HepG2 (cell line): ENCODE data around the gene HELZ2. TPM values are rescaled to one million over a fixed set of nuclear protein-coding genes. Genes with fewer than 3 reads are reported as not detected.

ENCODE experiments used
- ATAC-seq: fragments of 200-7000 bp; cut with Tn5 transposase; 3 replicates; pipeline ENCODE4 v1.9.1; 2020; ENCODE audit warnings: mild to moderate bottlenecking, moderate library complexity
- BruUV-seq: library from RNA; stranded (reverse); fragments of 400-500 nt; replicated peaks from 2 replicates; lab custom pipeline; 2021; lab: Mats Ljungman, UMichigan
- CTCF ChIA-PET: fragments of 300-600 bp; formaldehyde crosslinking; extraction: SDS; loops from one replicate; lab custom pipeline; 2021; ENCODE audit warnings: low total read pairs, inconsistent platforms, low intra/inter-chr PET ratio; lab: Yijun Ruan, JAX
- POLR2A ChIA-PET: fragments of 350-600 bp; sonication (Branson Sonifier 250); formaldehyde crosslinking; loops from one replicate; lab custom pipeline; 2020; ENCODE audit warnings: antibody characterized with exemption, inconsistent platforms; lab: Yijun Ruan, JAX
- DNase-seq: peaks from one replicate; pipeline ENCODE4 v3.0.0-alpha.2; 2015; ENCODE audit warnings: low spot score
- FAIRE-seq: peaks from 3 replicates; lab custom pipeline; 2011; peaks lifted over from hg19 to GRCh38; lab: Jason Lieb, UNC
- H2AFZ ChIP-seq: one replicate; pipeline ENCODE4 v1.6.1; 2011; ENCODE audit warnings: low read length, inconsistent platforms
- H3K27ac ChIP-seq: fragments of 300-600 bp; 3 replicates; pipeline ENCODE4 v1.8.0; 2011; ENCODE audit warnings: mixed run types, mild to moderate bottlenecking, mixed read lengths, low read length, inconsistent platforms; ENCODE audit not compliant: insufficient read depth; ENCODE audit errors: extremely low read length
- H3K27me3 ChIP-seq, 2 experiments: fragments of 200-600 bp in 1 of 2; 2 replicates in 1 of 2; 3 replicates in 1 of 2; pipeline versions ENCODE4 v1.6.0 to v1.8.0; 2011; ENCODE audit warnings: low read length in 2 of 2, mild to moderate bottlenecking in 2 of 2, moderate library complexity in 2 of 2, inconsistent platforms in 1 of 2; ENCODE audit not compliant: insufficient read depth in 2 of 2, control insufficient read depth in 1 of 2
- H3K36me3 ChIP-seq, 2 experiments: fragments of 200-600 bp in 1 of 2; replicated peaks in 1 of 2; 2 replicates in 1 of 2; 3 replicates in 1 of 2; pipeline versions ENCODE4 v1.5.1 to v1.8.0; 2011; ENCODE audit warnings: low read length in 2 of 2, inconsistent platforms in 1 of 2; ENCODE audit not compliant: insufficient read depth in 2 of 2, control insufficient read depth in 1 of 2
- H3K4me1 ChIP-seq: 2 replicates; pipeline ENCODE4 v1.5.1; 2012; ENCODE audit warnings: low read length, inconsistent platforms; ENCODE audit not compliant: insufficient read depth
- H3K4me2 ChIP-seq: 2 replicates; pipeline ENCODE4 v1.6.0; 2011; ENCODE audit warnings: low read depth, low read length, inconsistent platforms
- H3K4me3 ChIP-seq, 3 experiments: fragments of 200-600 bp in 1 of 3; sonication (generic), shearing (Covaris generic) in 1 of 3; replicated peaks in 1 of 3; 2 replicates each; pipeline ENCODE4 v1.5.1; 2011 to 2016; ENCODE audit warnings: low read length in 3 of 3, inconsistent platforms in 2 of 3, low read depth in 2 of 3, mild to moderate bottlenecking in 2 of 3, control low read depth in 1 of 3, mixed read lengths in 1 of 3; ENCODE audit not compliant: insufficient read depth in 1 of 3
- H3K79me2 ChIP-seq: one replicate; pipeline ENCODE4 v1.6.1; 2011; ENCODE audit warnings: low read length, inconsistent platforms; ENCODE audit not compliant: insufficient read depth
- H3K9ac ChIP-seq: 2 replicates; pipeline ENCODE4 v1.6.0; 2011; ENCODE audit warnings: mild to moderate bottlenecking, low read depth, low read length, inconsistent platforms; ENCODE audit not compliant: insufficient read depth
- H3K9me3 ChIP-seq: 2 replicates; pipeline ENCODE4 v1.5.1; 2012; ENCODE audit warnings: mild to moderate bottlenecking, low read length
- H4K20me1 ChIP-seq: 2 replicates; pipeline ENCODE4 v1.6.0; 2011; ENCODE audit warnings: inconsistent platforms, mild to moderate bottlenecking, low read length, moderate library complexity; ENCODE audit not compliant: insufficient read depth
- ATF5 ChIP-seq: sonication (generic); formaldehyde crosslinking; IDR thresholded peaks from 2 replicates; pipeline ENCODE4 v1.4.0; 2020; ENCODE audit warnings: mild to moderate bottlenecking, low read depth, missing genetic modification reagents
- CHD2 ChIP-seq: IDR thresholded peaks from 2 replicates; pipeline ENCODE4 v1.6.1; 2011; ENCODE audit warnings: low read depth, low read length, improper control_type of control experiment
- DRAP1 ChIP-seq: IDR thresholded peaks from 2 replicates; pipeline ENCODE4 v1.6.1; 2016; ENCODE audit warnings: missing genetic modification reagents, missing compliant biosample characterization
- FLYWCH1 ChIP-seq: sonication (generic); formaldehyde crosslinking; IDR thresholded peaks from 2 replicates; pipeline ENCODE4 v1.8.1; 2023; ENCODE audit warnings: mild to moderate bottlenecking, missing genetic modification reagents
- POLR2G ChIP-seq: fragments of 200-400 bp; formaldehyde crosslinking; IDR thresholded peaks from 2 replicates; pipeline ENCODE4 v1.6.1; 2018; ENCODE audit warnings: mild to moderate bottlenecking, low read depth, low read length, moderate library complexity
- RBFOX2 ChIP-seq: fragments of 200-400 bp; formaldehyde crosslinking; IDR thresholded peaks from 2 replicates; pipeline ENCODE4 v1.6.1; 2017; ENCODE audit warnings: low read depth, mild to moderate bottlenecking, low read length
- ZBTB37 ChIP-seq: sonication (generic); formaldehyde crosslinking; IDR thresholded peaks from 2 replicates; pipeline ENCODE4 v1.4.0; 2020; ENCODE audit warnings: mild to moderate bottlenecking, missing genetic modification reagents
- ZKSCAN5 ChIP-seq: sonication (generic); formaldehyde crosslinking; IDR thresholded peaks from 2 replicates; pipeline ENCODE4 v1.5.1; 2020; ENCODE audit warnings: mild to moderate bottlenecking, missing genetic modification reagents
- ZNF513 ChIP-seq: sonication (generic); formaldehyde crosslinking; conservative IDR thresholded peaks from 2 replicates; pipeline ENCODE4 v1.5.0; 2020; ENCODE audit warnings: missing genetic modification reagents
- ZNF687 ChIP-seq: sonication (generic); formaldehyde crosslinking; IDR thresholded peaks from 2 replicates; pipeline ENCODE4 v1.5.1; 2020; ENCODE audit warnings: mild to moderate bottlenecking, missing genetic modification reagents, moderate library complexity
- WGBS: methylation state at CpG from one replicate; pipeline ENCODE4 v1.1.6; 2017; ENCODE audit warnings: low lambda C conversion rate; 5-methylcytosine and 5-hydroxymethylcytosine counted together
- in situ Hi-C: cut with HindIII; loops from 2 replicates; pipeline ENCODE4 v1.10.0; 2017; ENCODE audit warnings: low pct_unique_long_range_greater_than_20kb; ENCODE audit not compliant: extremely low pct_ligation_motif_present
- intact Hi-C: fragments of 100-400 bp; cut with micrococcal nuclease; formaldehyde crosslinking; loops from one replicate; pipeline ENCODE4 v1.10.0; 2022; ENCODE audit not compliant: unreplicated experiment
- polyA plus RNA-seq, 8 experiments: library from polyadenylated mRNA; depleted of rRNA in 3 of 8; stranded (reverse) in 7 of 8; unstranded in 1 of 8; fragments of >200 nt; fragmentation: Illumina TruSeq in 4 of 8; extraction: Trizol in 4 of 8; gene quantifications; 2 replicates each; pipeline versions ENCODE4 v1.2.1 to v1.2.3, GENCODE V29; 2011 to 2016; ENCODE audit warnings: low read depth in 4 of 8, missing spikeins in 1 of 8, mixed read lengths in 1 of 8; ENCODE audit not compliant: insufficient read depth in 1 of 8
- total RNA-seq, 5 experiments: library from RNA; depleted of rRNA; stranded (reverse); fragments of >200 nt; fragmentation: Illumina TruSeq; extraction: Trizol; gene quantifications; 2 replicates each; pipeline ENCODE4 v1.2.3, GENCODE V29; 2016; ENCODE audit warnings: low read depth in 1 of 5

HELZ2 gene
- total and polyA plus RNA-seq, 2 of the 13 experiments (the other 11 are each of a cell fraction or from before 2014, with no cell fraction given) = 9.6 to 10.1 TPM

GRCh38 chr20:63568986-63569949, 4.8 kb downstream of the HELZ2 start (continued):
- 0 out of 2 replicates have a peak, but pooled peaks have one; percentile 20 for TF ChIP-seq ZNF687 (CRISPR knock-in tag)
- TF ChIP-seq DRAP1 (CRISPR knock-in tag) = no peak
- no peak for TF ChIP-seq CHD2

GRCh38 chr20:63568170-63568981, 5.7 kb downstream of the HELZ2 start:
- Histone ChIP-seq H3K4me2 (no peak overlapping the region), H3K4me3 (no peak overlapping the region), H3K36me3 (no peaks in the 10 kb centered on the region), H3K27ac (no peak overlapping the region), H3K9ac (no peak overlapping the region), H2AFZ (no peak overlapping the region), H3K79me2 (no peaks in the 10 kb centered on the region), H3K9me3 (no peaks in the 10 kb centered on the region), H3K4me1 (peaks cover 8% of the 10 kb centered on the region), H4K20me1 (peaks cover 2% of the 10 kb centered on the region; the same call in 1 of the 2 replicates), H3K27me3 (no peaks in the 10 kb centered on the region)
- in situ Hi-C loops = no loop called here
- intact Hi-C loops = no loop called here
- WGBS = 77% methylated on average over 20 of the region's 43 CpGs
- POLR2A ChIA-PET = interaction anchor here (0.9 to 1.0 kb wide), 2 partner anchors 11 to 139 kb away, joined by 3 read pairs; partner anchors contain the start of genes ARFRP1 and ZGPAT
- ATAC-seq (no peak), DNase-seq (no peak), FAIRE-seq (no peak)
- no TSS peak for BruUV-seq
- CTCF ChIA-PET = no interaction called here
- TF ChIP-seq RBFOX2 (0 out of 2 replicates have a peak, but pooled peaks have one; percentile 23), ATF5 (no peak), FLYWCH1 (CRISPR knock-in tag) (no peak), ZBTB37 (CRISPR knock-in tag) (no peak), ZKSCAN5 (no peak), ZNF513 (CRISPR knock-in tag) (0 out of 2 replicates have a peak, but pooled peaks have one; percentile 57), POLR2G (0 out of 2 replicates have a peak, but pooled peaks have one; percentile 4)
